Left lobe of liver (tissue), 2 donors: ENCODE measurements around the gene AMIGO3. TPM values are rescaled to one million over a fixed set of nuclear protein-coding genes. Genes with fewer than 3 reads are reported as not detected.
"Not testable (repeated sequence)": the region's sequence is repeated elsewhere in the genome, so short reads cannot be mapped to it uniquely, and the experiment has no call there.

Source experiments
- ATAC-seq: fragments of 200-7000 bp; cut with Tn5 transposase; one replicate; pipeline ENCODE4 v1.9.1; 2020; ENCODE audit warnings: mild to moderate bottlenecking, moderate library complexity
- DNase-seq: peaks from one replicate; pipeline ENCODE4 v3.0.0-alpha.2; 2020; ENCODE audit warnings: low spot score
- total RNA-seq: library from RNA; stranded (reverse); gene quantifications from one replicate; pipeline ENCODE4 v1.2.1, GENCODE V29; 2021
- donor health status: DM: no; HTN: no; CAD: no; lungs with moderate emphysema.
- donor health status: DM: no; HTN: yes; CAD: no.

Gene AMIGO3, protein sequence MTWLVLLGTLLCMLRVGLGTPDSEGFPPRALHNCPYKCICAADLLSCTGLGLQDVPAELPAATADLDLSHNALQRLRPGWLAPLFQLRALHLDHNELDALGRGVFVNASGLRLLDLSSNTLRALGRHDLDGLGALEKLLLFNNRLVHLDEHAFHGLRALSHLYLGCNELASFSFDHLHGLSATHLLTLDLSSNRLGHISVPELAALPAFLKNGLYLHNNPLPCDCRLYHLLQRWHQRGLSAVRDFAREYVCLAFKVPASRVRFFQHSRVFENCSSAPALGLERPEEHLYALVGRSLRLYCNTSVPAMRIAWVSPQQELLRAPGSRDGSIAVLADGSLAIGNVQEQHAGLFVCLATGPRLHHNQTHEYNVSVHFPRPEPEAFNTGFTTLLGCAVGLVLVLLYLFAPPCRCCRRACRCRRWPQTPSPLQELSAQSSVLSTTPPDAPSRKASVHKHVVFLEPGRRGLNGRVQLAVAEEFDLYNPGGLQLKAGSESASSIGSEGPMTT
- total RNA-seq, result not detected

DNA sequence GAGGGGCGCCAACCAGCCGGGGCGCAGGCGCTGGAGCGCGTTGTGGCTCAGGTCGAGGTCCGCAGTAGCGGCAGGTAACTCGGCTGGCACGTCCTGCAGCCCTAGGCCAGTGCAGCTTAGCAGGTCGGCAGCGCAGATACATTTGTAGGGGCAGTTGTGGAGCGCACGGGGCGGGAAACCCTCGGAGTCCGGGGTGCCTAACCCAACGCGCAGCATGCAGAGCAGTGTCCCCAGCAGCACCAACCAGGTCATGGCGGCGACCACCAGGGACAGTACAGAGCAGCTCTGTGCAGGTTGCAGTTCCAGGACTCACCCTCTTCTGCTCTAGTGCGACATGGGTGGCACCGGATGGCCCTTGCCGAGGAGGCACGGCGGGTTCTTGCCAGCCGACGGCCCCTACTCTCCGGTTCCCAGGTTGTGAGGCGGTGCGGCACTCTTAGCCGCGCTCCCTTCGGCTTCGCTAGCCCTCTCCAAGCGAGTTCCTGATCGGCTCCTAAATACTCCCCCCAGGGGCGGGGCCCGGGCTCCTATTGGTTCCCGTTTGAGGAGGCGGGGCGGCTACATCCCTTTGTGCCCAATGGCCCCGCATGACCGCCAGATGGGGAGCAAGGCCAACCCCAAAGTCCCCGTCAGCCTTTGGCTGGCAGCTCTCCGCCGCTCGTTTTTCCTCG is at the start of gene AMIGO3:
Gene AMIGO3 (minus strand): TSS at position 471 of the 671 bp plus-strand sequence. CDS start 219 bp downstream, at position 252.
- ATAC-seq (peak; percentile 61), DNase-seq (peak; percentile 92)

DNA sequence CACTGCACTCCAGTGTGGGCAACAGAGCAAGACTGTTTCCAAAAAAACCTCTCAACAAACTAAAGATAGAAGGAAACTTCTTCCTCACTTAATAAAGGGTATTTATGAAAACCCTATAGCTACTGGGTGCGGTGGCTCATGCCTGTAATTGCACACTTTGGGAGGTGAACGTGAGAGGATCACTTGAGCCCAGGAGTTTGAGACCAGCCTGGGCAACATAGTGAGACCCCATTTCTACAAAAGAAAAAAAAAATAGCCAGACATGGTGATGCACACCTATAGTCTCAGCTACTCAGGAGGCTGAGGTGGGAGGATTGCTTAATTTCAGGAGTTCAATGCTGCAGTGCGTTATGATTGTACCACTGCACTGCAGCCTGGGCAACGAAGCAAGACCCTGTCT is 44.5 kb upstream of the AMIGO3 start:
- ATAC-seq (no peak), DNase-seq (no peak)

DNA sequence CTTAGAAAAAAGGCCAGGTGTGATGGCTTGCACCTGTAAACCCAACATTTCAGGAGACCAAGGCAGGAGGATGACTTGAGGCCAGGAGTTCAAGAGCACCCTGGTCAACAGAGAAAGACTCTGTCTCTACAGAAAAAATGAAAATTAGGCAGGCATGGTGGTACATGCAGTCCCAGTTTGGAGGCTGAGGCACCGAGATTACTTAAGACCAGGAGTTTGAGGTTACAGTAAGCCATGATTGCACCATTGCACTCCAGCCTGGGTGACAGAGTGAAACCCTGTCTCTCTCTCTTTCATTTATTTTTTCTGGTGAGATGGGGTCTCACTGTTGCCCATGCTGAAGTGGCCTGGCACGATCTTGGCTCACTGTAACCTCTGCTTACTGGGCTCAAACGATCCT is 42.2 kb upstream of the AMIGO3 start:
- DNase-seq (peak; percentile 7), ATAC-seq (no peak)

DNA sequence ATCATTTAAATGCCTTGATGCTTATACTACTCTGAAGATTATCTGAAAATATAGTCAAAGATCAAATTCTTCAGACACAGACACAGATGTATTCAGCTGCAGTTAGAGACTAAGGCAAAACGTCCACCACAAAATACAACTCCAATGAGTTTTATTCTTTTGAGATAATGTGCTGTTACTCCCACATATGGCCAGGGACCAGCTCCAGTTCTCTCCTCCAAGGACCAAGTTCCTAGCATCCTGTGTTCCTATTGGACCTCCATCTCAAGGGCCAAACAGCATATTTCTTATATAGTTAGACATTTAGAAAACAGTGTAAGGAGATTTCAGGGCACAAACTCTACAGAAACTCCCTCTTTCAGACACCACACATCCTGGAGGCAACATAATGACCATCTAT is 39.7 kb upstream of the AMIGO3 start:
- ATAC-seq (no peak), DNase-seq (no peak)

DNA sequence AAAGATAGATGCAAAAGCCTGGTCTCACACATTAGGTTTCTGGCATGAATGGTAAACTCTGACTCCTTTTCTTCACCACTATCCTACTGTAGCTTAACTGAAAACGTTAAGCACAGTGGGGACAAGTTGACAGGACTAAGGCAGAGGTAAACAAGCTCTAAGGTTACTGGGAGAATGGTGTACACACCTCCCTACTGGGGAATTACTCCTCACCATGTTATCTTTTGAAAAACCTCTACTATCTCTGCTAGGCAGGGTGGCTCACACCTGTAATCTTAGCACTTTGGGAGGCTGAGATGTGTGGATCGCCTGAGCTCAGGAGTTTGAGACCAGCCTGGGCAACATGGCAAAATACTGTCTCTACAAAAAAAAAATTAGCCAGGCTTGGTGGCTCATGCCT is 37.7 kb upstream of the AMIGO3 start:
- DNase-seq (no peak), ATAC-seq (no peak)

DNA sequence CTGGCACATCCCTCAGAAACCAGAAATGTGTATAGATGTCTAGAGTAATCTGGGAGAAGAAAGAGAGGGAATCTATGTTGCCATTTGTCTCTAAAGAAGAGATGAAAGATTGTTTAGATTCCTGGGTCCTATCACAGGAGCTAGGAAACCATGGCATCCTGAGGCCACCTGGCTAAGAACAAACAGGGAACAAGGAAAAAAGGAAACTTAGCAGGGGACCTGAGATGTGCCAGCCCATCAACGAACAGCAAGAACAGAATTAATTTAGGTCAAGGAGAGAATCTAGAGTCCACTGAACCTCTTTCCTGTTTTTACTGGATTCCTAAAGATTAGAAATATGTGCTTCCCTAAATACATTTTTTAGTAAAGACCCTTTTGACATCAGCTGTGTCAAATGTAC is 36.6 kb upstream of the AMIGO3 start:
- no peak for ATAC-seq
- DNase-seq, result no peak

DNA sequence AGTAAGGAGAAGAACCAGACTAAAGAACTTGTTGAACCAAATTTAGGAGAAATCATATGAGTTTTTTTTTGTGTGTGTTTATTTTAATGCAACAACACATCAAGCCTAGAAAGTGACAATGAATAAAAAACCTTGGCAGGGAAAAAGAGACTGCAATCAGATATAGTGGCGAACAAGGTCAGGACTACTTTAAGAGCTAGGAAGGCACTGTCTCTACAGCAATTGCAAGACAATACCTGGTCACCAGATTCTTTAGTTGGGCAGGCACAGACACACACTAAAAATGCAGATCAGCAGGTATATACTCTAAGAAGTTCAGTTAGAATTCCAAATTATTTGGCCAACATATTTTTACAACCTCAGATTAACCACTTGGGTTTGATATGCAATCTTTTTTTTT is 35.1 kb upstream of the AMIGO3 start:
- ATAC-seq (no peak), DNase-seq (no peak)

DNA sequence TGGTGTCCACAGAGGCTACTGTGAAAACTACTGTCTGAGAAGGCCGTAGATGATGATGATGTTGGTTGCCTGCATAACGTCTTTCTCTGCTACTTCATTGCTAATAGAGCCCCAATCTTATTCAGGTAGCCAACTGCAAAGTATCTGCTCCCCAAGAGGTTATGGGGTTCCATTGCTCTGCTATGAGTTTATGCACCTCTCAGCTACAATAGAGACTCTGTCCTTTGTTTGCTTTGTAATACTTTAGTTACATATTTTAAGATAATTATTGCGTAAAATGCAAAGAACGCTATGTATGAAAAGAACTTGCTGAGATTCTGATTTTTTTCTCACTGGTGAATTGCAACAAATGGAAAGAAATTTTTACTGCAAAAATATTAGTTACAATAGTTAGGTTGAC is 32.0 kb upstream of the AMIGO3 start:
- no peak for DNase-seq
- ATAC-seq, result no peak

DNA sequence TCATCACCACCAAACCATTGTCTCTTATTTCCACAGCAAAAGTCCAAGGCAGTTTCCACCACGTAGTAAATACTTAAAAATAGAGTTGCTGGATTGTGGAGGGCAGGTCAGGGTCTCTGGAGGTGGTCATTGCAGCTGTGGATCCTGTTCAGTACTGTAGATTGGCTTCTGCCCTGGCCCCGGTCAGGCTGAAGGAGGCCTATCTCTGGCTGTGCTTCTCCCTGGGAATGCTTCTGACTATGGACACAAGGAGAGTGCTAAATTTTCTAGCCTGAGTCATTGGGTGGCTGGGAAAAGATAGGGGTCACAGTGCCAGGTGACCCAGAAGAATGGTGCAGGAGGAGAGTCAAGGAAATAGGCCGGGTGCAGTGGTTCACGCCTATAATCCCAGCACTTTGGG is 30.6 kb upstream of the AMIGO3 start:
- peak; percentile 30 for DNase-seq
- peak; percentile 11 for ATAC-seq

DNA sequence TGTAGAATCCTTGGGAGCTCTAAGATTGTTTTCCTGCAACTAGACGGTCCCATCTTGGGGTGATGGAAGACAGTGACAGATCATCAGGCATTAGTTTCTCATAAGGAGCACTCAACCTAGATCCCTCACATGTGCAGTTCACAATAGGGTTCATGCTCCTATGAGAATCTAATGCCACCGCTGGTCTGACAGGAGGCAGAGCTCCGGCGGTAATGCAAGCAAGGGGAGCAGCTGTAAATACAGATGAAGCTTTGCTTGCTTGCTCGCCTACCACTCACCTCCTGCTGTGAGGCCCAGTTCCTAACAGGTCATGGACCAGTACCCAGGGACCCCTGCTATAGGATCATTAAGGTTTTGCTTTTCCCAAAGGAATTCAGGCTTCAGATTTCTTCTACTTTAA is 29.4 kb upstream of the AMIGO3 start:
- DNase-seq, result peak; percentile 31
- not testable (repeated sequence) for ATAC-seq

DNA sequence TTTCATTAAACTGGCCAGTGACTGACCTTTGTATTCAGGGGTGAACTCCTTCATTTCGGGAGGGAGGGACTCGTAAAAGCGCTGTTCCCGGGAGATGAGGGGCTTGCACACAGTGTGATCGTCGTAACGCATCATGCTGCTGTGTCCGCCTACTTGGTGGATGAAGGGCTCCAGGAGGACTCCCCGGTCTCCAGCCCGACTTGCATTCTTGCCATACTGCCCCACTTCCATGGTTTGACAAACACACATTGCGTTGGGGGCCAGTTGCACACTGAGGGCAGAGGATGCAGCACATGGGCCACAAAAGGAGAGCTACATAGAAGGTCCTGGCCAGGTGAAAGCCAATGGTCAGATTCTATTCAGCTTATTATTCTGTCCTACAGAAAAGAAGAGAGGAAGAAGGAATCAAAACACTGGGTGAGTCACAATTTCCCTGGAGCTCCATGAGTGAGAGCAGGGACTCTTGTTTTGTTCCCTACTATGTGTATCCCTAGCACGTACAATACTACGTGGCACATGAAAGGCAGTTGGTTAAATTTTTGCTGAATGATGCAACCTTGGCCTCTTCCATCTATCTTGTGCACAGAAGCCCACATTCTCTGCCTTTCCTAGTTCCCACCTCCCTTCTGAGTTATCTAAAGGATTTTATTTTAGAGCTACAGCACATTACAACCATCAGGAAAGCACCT is 28.5 kb upstream of the AMIGO3 start:
- peak; percentile 27 for DNase-seq
- no peak for ATAC-seq

DNA sequence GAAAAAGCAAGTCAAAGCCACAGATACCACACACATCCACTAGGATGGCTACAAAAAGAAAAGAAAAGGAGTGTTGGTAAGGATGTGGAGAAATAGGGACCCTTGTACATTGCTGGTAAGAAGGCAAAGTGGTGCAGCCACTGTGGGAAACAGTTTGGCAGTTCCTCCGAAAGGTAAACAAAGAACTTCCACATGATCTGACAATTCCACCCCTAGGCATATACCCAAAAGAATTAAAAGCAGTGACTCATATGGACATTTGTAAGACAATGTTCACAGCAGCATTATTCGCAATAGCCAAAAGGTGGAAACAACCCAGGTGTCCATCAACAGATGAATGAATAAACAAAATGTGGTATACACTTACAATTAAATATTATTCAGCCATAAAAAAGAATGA is 26.5 kb upstream of the AMIGO3 start:
- DNase-seq, result peak; percentile 4
- no peak for ATAC-seq

DNA sequence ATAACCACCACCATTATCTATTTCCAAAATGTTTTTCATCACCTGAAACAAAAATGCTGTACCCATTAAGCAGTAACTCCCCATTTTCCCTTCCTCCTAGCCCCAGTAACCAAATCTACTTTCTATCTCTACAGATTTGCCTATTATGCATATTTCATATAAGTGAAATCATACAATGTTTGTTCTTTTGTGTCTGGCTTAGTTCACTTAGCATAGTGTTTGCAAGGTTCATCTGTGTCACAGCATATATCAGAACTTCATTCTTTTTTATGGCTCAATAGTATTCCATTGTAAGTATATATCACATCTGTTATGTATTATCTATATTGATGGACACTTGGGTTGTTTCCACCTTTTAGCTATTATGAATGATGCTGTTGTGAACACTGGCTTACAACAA is 20.9 kb upstream of the AMIGO3 start:
- ATAC-seq (no peak), DNase-seq (no peak)

DNA sequence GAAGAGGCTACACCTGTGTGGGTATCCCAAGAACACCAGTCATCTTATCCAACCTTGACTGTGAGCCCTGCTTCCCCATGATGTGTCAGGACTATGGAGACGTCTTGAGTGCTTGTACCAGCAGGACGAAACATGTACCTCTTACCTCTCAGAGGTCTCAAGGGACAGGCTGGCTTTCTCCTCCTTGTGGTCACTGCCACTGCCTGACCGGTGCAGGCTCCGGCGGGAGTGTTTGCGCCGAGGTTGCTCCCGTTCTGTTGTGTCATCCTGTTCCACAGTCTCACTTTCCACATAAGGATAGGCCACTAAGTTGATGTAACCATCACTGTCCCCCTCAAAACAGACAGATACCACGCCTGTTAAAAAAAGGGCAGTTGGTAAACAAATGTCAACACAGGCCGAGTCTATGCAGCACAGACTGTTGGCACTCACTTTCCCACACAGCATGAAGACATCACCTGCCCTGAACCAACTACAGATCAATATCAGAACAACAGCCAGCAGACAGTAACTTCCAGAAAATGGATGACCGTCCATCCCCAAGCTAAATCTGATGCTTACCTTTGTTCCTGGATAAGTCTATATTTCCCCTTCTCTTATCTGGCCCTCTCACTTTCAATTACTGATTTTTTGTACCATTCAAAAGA is 18.7 kb upstream of the AMIGO3 start:
- ATAC-seq, result peak; percentile 92
- peak; percentile 45 for DNase-seq

DNA sequence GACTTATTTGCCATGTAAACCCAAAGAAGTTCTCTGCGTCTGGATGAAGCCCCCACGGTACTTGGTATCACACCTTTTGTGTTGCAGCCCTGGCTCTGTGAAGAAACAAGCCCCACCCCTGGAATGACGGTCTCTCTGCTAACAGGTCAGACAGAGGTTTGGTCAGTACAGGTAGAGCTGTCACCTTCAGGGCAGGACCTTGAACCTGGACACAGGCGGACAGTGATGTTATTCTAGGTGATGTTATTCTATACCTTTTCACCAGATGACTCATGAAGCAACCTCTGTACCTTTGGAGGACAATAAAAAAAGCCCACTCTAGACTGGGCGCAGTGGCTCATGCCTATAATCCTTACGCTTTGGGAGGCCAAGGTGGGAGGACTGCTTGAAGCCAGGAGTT is 15.3 kb upstream of the AMIGO3 start:
- ATAC-seq, result no peak
- DNase-seq, result peak; percentile 16

DNA sequence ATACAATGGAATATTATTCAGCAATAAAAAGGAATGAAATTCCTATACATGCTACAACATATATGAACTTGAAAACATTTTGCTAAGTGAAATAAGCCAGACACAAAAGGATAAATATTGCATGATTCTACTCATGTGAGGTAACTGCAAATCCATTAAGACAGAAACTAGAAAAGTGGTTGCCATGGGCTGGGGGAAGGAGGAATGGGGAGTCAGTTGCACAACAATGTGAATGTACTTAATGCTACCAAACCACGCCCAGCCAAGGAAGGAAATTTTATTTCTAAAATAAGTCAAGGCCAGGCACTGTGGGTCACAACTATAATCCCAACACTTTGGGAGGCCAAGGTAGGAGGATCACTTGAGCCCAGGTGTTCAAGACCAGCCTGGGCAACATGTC is 14.1 kb upstream of the AMIGO3 start:
- ATAC-seq (no peak), DNase-seq (peak; percentile 1)

DNA sequence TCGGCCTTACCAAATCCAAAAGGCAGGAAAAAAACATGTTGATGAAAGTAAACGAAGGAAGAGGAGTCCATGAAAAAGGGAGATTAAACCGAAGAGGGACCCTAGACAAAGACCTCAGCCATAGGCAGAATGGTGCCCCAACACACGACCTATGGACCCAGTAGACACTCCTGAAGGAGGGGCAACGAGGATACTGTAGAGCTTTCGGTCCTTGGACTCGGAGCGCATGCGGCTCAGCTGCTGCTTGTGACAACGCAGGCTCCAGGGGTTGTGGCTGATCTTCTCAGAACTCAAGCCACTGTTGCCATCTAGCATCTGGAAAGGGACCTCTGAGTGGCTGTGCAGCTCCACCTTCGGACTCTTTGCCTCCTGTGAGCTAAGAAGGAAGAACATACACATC is 13.1 kb upstream of the AMIGO3 start:
- DNase-seq (peak; percentile 37), ATAC-seq (no peak)

DNA sequence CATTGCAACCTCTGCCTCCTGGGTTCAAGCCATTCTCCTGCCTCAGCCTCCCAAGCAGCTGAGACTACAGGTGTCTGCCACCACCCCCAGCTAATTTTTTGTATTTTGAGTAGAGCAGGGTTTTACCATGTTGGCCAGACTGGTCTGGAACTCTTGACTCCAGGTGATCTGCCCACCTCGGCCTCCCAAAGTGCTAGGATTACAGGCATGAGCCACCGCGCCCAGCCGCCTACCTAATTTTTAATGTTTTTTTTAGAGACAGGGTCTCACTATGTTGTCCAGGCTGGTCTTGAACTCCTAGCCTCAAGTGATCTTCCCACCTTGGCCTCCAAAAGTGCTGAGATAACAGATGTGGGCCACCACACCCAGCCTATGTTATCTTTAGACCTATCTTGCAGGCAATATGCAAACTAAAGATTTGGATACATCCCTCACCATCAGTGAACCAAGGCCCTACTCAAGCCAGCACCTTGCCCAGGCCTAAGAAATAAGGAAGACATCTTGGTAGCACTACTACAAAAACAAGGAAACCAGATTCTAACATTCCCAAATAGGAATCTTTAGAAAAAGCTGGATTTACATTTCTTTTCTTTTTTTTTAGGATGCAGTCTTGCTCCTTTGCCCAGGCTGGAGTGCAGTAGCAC is 10.6 kb upstream of the AMIGO3 start:
- DNase-seq (peak; percentile 18), ATAC-seq (no peak)

DNA sequence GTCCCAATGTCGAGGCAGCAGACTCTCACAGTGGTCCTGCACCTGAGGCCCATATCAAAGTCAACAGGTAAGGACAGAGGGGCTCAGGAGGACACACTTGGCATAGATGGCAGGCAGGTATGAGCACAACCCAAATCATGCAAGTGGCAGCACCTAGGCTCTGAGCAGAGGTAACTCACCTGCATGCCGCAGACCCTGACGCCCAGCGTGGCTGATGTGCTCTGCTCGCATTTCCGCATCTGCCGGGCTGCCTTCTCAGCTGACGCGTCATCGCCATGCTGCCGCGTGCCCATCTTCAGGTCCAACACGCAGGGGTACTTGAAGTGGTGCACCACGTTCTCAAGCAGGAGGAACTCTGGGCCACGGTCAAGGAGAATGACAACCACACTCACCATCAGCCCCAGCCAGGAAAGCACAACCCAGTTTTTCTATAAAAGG is 8.5 kb upstream of the AMIGO3 start:
- DNase-seq (no peak), ATAC-seq (no peak)

DNA sequence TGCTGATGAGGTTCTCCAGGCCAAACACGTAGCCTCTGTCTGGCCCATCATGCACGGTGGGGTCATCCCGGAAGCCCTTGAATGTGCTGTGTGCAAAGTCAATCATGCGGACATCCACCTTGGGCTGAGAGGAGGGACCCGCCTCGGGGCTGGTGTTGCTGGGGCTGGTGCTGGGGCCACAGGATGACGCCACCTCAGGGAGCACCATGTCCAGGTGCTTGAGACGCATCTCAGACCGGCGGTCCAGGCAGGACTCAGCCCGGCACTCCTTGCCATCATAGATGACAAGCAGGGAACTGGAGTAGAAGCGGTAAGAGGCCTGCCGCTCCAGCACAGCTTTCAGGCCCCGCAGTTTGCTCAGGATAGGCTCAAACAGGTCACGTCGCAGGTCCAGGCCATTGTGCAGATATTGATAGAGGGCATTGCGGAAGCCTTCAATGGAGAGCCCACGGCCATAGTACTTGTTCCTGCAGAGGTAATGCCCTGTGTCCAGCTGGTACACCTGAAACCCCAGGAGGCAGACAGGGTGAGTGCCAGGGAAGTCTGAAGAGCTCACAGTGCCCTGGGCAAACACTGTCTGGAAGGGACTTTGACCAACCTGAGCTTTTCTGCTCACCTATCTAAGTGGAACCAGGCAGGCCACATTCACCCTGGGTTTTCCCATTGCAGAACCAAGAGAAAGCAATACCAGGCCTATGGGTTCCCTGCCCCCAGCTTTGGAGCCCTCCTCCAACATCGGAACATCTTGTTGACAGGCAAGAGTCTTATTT is 7.9 kb upstream of the AMIGO3 start:
- peak; percentile 50 for ATAC-seq
- peak; percentile 66 for DNase-seq
